ENCODE measurements around the gene USP6NL.

The USP6NL gene

DNA sequence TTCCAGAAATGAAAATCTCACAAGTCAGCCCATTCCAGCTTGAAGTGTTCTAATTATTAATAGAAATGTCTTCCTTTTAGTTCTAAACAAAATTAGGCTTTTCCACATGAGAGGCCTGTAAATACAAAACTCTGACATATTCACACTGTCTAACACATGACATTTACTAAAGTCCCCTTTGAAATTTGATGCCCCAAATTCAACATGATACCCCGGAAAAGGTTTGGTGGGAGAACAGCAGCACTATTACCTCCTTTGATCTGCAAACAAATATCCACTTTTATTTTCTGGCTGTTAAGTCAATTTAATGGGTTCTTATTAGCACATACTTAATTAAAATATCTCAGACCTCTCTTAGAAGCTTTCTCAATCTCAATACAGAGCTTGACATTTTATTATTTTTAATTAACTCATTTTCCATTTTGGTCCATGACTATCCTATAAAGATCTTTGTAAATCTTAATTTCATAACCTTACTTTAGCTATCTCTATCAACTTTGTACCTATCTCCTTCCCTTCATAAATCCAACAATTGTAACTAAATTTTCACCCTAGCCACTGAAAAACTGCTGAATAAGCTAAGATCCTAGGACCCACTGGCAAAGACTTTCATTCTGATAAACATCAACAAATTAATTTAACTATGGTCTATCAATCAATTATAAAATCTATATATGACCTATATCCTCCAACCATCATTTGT lies 63.2 kb downstream of the USP6NL start:
- DNase-seq, result no peak

DNA sequence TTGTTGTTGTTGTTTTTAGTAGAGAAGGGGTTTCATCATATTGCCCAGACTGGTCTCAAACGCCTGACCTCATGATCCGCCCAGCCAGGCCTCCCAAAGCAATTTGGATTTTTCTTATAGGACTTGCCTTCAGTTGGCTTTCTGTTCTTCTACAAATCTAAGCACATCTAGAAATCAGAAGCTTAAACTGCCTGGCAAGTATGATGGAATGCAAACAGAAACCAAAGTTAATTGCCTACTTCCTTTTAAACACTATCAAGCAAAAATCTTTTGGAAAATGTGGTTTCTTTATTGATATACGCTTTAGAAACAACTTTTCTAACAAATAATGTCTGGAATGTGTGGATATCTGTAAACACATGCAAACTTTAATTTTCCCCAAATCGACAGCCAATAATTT lies 64.9 kb downstream of the USP6NL start:
- DNase-seq, result no peak

DNA sequence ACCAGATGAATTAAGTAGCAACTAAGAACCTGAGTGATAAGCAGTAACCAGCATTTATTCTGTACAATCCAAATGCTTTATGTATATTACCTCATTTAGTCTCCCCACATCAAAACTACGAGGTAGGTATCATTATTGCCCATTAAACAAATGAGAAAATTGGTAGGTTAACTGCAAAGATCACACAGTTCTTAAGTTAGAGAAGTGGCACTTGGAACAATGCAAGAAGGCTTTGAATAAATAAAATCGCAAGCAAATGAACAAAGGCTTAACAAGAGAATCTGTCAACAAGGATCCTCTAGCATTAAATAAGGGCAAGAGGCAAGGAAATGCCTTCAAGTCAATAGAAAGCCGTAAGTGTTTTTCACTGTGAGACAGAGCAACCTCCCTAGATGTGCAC lies 70.2 kb downstream of the USP6NL start:
- no peak for DNase-seq

DNA sequence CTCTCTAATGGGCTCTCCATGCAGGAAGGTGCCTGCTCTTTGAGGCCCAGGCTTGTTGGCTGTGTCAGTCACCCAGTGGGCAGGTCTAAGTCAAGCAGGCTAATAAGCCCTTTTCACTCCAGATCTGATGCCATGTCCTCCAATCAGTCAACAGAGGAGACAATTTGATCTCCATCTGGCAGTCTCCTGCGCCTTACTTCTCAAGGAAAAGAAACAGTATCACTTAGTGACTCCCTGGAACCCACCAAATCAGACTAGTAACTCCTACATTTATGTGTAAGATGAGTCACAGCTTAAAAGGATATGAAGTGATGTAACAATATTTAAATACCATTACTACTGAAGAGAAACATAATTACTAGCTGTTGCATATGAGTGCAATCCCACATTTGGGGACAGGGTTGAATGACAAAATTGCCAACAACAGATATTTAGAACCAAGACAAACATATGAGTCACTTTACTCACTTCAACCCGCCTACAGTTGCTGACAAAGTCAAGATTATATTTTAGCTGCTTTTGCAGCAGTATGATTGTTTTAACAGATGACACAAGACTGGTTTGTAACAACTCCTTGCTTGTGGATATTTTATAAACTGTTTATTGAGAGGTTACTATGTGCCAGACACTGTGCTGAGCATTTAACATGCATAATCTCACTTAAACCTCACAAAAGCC lies 72.1 kb downstream of the USP6NL start:
- DNase-seq, result no peak

DNA sequence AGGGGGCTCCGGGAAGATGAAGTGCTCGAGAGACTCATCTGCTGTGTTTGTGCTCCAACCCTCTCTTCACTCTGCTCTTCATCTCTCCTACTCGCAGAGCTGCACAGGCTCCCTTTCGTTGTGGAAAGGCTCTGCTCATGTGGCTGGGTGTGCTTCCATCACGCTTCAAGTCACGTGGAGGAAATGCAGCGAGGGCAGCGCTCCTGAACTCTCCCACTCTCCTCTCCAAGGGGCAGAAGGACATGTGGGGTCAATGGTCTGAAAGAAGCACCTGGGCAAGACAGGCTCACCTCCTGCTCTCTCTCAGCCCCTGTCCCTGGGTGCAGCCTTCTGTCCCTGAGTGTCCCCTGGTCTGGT lies 72.6 kb downstream of the USP6NL start:
- no peak for DNase-seq

DNA sequence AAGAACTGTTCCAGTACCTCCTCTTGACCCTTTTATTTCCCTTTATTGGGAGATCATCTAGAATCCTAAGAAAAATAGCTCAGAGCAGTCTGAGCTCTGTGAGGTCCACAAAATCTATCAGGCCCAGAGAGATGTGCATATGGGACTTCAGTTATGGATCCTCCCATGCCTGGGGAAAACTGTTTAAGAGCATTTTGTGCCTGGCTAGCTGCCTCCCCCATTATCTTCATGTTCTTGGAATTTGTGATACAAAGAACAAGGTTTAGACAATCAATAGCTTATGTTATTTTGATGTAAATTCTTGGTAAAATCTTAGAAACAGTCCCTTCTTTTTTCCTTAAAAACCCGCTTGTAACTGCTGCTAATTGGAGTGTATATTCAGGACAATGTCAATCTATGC lies 75.2 kb downstream of the USP6NL start:
- DNase-seq, result no peak

DNA sequence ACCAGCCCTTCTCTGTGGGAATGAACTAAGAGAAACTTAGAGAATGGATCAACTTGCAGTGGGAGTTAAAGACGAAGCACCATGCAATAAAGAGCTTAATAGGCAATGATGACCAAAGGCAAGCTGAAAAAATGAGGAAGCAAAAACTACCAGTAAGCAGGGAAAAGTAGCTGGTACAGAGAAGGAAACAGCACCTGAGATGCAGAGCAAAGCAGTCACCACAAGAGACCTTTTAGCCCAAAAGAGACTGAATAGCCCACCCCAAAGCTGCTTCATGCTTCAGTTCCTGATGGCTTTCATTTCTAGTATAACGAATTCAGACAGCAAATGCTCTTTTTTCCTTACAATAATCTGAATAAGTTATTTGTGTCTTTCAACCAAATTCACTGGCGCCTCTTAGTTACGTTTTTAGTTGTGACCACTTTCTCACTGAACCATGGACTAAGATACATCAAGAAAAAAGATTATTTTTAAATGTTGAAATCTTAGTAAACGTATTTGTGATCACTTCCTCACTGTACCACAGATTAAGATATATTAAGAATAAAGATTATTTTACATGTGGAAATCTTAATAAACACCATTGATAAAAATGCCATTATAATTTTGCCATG lies 76.0 kb downstream of the USP6NL start:
- no peak for DNase-seq

DNA sequence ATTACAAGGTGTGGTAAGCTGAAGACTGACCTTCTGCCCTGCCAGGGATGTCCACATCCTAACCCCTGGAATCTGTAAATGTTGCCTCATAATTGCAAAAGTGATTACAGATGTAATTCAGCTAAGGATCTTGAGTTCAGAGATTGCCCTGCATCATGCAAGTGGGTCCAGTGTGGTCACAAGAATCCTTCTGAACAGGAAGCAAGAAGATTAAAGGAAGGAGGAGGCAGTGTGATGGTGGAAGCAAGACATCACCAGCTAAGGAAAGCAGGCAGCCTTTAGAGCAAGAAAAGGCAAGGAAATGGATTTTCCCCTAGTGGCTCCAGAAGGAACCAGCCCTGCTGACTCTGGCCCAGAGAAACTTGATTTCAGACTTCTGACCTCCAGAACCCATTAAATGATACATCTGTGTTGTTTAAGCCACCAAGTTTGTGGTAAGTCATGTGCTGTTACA lies 78.1 kb downstream of the USP6NL start:
- DNase-seq, result no peak

DNA sequence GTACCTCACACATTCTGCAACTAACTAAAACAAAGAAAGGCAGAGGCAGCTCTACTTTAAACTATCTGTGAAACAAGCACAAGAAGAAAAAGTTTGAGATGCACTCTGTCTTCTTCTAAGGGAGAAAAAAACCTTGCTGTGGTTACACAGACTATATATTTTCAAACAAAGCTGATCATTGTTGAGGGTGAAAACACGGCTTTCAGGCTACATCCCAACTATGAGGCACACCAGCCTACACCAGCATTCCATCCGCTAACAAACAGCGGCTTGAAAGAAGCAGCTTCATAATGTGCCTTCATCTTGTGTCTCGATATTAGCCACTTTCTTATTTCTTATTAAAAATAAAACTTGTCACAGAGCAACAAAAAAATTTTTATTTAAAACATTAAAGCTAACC lies 79.1 kb downstream of the USP6NL start:
- DNase-seq, result no peak

DNA sequence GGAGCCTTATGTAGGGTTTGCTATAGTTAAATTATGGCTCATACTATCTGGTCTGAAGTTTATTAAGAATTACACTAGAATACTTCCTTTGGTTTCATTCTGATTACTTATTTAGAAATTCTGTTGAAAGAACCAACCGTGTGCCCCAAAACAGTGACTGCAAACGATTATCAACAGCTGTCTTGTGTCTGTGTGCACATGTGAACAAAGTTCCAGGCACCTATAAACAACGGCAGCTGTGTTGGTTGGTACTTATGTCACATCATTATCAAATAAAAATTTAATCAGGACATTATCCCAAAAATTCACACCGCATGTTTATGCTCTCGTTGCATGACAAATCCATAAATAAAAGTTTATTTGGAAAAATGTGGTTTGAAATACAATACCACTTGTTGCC lies 80.6 kb downstream of the USP6NL start:
- DNase-seq, result no peak

DNA sequence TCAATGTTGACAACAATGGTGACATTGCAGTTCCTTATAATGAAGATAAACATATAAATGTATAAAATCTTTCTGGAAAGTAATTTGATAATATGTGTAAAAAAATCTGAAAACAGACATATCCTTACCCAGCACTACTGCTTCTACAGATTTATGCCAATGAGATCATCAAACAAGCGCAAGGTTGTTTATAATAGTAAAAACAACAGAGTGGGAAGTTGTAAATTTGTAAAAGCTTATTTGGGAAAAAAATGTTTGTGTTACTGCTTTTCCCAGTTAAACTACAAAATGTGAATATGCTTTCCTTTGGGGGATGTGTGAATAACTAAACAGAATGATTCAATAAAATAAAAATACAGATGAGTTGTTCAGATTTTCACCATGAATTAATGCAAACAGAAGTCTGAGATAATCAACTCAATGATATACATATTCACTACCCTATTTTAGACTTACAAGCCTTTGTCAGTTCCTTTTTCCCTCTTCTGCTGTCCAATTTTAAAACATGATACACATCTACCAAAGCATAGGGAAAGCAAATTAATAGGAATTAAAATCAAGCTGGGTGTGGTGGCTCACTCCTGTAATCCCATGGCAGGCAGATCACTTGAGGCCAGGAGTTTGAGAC lies 82.1 kb downstream of the USP6NL start:
- no peak for DNase-seq

DNA sequence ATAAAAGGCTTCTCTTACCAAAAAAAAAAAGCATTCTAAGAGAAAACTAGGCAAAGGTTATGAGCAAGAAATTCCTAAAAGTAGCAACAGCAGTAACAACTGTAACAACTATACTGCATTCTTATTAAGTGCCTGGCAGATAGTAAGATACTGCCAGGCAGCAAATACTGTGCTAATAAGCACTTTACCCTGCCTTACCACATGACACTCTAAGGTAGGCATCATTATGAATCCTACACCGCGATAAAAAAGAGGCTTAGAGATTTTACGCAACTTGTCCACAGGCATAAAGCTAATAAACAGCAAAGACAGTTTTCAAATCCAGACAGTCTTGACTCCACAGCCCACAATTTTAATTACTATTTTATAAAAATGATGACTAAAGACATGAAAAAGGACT lies 83.2 kb downstream of the USP6NL start:
- no peak for DNase-seq

DNA sequence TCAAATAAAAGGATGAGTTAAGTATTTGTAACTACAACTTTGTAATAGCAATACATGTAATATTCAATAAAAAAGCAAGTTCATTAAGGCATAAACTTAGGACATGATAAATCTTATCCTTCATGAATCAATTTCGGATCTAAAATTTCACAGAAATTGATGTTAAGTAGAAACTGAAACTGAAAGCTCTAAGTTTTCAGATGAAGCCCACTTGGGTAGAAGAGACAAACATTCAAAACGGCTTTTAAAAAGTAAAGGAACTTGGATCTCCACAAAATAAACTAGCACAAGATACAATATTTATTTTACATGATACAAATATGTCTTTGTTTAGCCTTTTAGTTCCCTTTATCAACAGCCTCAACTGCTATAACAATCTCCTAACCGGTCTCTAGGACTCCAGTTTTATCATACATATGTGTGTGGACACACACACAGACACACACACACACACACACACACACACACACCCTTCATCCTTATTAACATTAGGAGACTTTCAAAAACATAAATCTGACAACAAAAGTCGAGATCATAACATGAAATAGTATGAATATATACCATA lies 83.7 kb downstream of the USP6NL start:
- DNase-seq, result no peak

DNA sequence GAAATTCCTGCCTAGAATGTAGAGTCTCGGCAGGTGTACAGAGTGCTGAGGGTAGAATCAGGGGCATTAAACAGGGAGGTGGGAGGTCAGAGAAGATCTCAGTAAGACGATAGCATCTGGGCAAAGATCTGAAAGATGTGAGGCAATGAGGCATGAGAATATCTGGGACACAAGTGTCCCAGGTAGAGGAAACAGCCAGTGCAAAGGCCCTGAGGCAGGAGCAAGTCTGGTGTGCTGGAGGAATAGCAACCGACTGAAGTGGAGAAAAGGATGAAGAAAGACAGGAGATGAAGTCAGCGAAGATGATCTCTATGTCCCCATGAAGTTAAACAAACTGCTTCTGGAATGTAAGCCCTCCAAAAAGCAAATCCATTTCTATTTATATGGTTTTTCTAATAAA lies 84.4 kb downstream of the USP6NL start:
- no peak for DNase-seq

DNA sequence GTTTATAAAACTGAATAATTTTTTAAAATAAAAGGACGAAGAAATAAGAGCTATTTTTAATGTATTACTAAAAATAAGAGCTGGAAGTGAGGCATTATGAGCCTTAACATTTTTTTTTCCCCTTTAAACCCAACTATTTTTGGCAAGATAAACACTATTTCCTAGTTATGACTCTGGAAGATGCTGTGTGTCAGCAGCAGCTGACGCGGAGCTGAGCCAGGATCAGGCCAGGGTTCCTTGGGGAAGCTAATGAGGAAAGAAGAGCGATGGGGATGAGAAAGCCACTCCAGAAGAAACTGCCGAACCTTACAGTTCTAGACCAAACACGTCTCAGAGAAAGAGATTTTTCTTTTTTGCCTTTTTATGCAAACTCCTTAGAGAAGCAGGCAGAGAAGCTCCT lies 85.9 kb downstream of the USP6NL start:
- no peak for DNase-seq

DNA sequence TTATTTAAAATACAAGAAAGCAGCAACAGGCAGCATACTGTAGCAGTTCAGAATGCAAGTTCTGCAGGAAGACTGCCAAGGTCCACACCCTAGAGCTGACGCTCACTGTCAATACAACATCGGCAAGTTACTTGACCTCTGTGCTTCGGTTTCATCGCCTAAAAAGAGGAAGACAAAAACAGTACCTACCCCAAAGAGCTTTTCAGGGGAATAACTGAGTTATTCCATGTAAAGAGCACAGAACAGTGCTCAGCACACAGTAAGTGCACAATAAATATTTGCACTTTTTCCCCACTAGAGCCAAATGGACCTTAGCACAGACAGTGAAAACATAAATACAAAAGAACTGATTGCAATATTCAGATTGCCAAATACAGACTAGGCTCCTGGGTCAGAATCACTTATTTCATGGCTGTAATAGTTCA lies 88.6 kb downstream of the USP6NL start:
- no peak for DNase-seq

DNA sequence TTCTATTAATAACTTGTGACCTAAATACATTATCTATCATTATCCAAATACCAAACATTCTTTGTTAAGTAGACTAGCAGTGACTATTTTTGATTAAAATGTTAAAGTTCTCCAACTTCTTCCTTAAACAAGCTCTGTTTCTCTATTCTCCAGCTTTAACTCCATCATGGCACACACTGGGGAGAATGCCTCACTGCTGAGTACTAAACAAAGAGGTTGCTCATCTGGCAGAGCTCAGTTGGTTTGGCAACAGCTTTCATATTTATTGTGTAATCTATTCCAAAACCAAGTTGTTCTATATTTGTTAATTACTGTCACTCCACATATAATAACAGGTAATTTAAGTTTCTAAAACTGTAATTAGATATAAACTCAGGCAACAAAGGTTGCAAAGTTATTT lies 89.6 kb downstream of the USP6NL start:
- DNase-seq, result no peak

DNA sequence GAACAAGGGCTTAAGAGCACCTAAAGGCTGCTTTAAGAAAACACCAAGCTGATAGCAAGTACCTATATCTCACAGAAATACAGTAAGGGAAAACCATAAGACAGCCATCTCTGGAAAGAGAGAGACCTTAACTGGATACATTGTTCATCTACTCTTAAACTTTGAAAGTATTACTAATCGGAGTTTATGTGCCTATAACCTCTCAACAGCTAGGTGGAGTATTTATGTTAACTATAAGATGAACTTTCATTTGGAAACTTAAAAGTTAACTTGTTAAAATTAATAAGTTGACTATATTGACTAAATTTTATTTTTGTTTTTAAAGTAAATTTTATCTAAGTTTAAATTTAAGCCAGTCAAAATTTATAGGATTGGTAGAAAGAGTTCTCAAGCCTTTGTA lies 90.6 kb downstream of the USP6NL start:
- no peak for DNase-seq

DNA sequence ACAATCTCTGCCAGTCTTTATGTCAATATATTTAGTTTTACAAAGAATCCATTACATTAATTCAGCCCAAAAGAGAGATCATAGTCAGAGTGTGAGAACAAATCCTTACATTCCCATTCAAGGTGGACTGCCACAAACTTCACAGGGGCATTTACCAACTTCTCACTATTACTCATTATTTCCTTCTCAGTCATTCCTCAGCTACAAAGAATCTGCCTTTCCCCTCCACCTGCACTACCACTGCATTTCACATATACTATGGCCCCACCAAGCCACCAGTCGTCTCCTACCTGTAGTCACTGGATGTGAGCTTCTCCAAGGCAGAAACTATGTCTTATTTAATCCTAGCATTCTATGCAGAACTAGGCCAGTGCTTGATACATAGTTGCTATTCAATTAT lies 94.3 kb downstream of the USP6NL start:
- DNase-seq, result no peak

DNA sequence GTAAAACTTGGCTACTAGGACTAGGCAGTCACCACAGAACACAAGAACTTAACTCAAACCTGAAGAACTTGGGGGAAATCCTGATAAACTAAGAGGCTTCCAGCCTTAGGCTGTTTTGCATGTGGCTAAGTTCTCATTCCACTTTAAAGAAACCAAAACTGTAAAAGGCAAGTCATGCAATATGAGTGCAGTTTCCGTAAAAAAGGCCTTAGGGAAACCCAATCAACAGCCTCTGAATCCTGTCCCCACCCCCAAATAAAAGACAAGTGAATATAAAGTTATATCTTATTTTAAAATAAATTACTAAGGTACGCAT lies 95.1 kb downstream of the USP6NL start:
- DNase-seq, result no peak

DNA sequence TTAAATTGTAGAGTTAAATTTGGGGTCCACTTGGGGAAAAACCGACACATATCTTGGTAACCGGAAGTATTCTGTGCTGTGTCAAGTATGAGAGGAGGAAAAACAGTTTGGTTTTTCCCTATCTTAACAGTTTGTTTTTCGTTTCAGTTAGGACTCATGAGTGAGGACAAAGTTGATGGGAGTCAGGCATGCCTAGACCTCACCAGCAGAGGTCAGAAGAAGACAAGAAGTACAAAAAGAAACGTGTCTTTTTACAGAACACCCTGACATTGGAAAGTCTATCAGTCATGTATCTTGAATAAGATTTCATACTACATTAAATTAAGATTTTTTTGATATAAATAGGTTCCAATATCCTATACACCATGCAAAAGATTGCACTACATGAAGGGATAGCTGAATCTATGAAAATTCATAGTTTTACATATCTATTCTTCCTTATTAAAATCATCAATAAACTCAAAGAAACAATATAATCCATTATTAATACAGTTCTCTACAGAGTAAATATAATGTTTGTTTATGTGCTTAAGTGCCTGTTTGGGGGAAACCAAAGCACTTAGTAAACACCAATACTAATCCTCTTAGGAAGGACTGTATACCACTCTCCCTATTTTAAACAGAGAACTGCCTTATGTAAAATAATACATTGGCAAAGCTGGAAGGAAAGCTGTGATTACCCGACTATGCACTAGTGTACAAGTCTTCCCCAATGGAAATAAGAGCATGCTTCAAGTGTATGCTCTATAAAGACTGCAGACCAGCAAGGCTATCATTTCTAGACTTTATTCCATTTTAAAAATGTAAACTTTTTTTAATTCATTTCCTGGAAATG lies 95.6 kb downstream of the USP6NL start:
- DNase-seq, result no peak

DNA sequence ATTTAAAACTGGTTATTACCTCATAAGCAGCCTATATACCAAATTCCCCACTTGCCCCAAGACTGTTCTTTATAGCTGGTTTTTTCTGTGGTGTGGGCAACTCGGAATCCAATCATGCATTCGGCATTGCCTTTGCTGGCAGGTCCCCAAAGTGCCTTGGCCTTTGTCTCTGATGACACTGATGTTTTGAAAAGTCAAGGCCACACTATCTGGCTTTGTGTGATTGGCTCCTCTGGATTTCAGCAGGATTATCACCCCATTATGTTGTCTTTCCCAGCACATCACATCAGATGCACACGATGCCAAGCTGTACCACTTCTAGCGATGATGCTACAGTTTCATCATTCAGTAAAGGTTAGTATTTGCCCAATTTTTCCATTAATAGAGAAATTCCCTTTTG lies 97.7 kb downstream of the USP6NL start:
- no peak for DNase-seq

DNA sequence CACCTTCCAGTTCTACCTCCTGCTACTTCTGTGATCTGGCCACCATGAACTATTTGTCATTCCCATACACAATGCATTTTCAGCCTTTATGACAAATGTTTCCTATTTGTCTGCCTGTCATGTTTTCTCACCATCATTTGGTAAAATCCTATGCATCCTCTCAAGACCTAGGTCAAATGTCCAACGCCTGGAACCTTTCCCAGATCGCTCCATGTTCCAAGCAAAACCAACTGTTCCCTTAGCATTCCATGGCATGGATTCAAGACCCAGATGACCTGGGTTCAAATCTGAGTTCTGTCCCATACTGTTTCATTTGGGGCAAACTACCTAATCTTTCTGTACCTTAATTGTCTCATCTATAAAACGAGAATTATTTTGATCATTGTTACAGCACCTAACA lies 98.9 kb downstream of the USP6NL start:
- DNase-seq, result no peak

Data from NCI-H2081 treated with DMSO at 0.1 percent for 48 hours (cell line).